Occipital lobe (tissue), 2 donors: ENCODE results near the gene IGFBP3. TPM values are rescaled to one million over a fixed set of nuclear protein-coding genes. Genes with fewer than 3 reads are reported as not detected.
A peak's percentile ranks its signal among the peaks of the same experiment; 100 is the strongest.
"Not testable (repeated sequence)": the region's sequence is repeated elsewhere in the genome, so short reads cannot be mapped to it uniquely, and the experiment has no call there.

Experiments used
- DNase-seq: peaks from one replicate; lab custom pipeline; 2025; lab: John Stamatoyannopoulos, UW
- total RNA-seq: library from RNA; depleted of rRNA; stranded (reverse); fragments of >200 nt; gene quantifications from one replicate; pipeline ENCODE4 v1.2.3, GENCODE V29; 2014

Gene IGFBP3
- total RNA-seq, result 4.2 TPM

GRCh38 chr7:45920502-45921380, at the start of gene IGFBP3:
Gene IGFBP3, minus strand, starts transcription at chr7:45921272. Its CDS starts 132 bp downstream, at chr7:45921140.
- DNase-seq, result peak; percentile 37

GRCh38 chr7:45970454-45970853, 49.4 kb upstream of the IGFBP3 start:
- DNase-seq, result no peak

- DNase-seq, result no peak
These were observed 48.9 kb upstream of the IGFBP3 start for GRCh38 chr7:45969940-45970339.

GRCh38 chr7:45968856-45969541, 47.9 kb upstream of the IGFBP3 start:
- no peak for DNase-seq

GRCh38 chr7:45968312-45968711, 47.2 kb upstream of the IGFBP3 start:
- DNase-seq, result no peak

- no peak for DNase-seq
These were observed 46.6 kb upstream of the IGFBP3 start for GRCh38 chr7:45967591-45968157.

- no peak for DNase-seq
These were observed 41.8 kb upstream of the IGFBP3 start for GRCh38 chr7:45962861-45963260.

- no peak for DNase-seq
These were observed 36.6 kb upstream of the IGFBP3 start for GRCh38 chr7:45957721-45958120.

- DNase-seq, result no peak
These were observed 34.2 kb upstream of the IGFBP3 start for GRCh38 chr7:45955286-45955685.

- DNase-seq, result not testable (repeated sequence)
These were observed 32.0 kb upstream of the IGFBP3 start for GRCh38 chr7:45953055-45953454.

GRCh38 chr7:45944058-45944457, 23.0 kb upstream of the IGFBP3 start:
- DNase-seq, result no peak

- DNase-seq, result no peak
These were observed 19.9 kb upstream of the IGFBP3 start for GRCh38 chr7:45940939-45941338.

GRCh38 chr7:45940237-45940781, 19.2 kb upstream of the IGFBP3 start:
- not testable (repeated sequence) for DNase-seq

DNA sequence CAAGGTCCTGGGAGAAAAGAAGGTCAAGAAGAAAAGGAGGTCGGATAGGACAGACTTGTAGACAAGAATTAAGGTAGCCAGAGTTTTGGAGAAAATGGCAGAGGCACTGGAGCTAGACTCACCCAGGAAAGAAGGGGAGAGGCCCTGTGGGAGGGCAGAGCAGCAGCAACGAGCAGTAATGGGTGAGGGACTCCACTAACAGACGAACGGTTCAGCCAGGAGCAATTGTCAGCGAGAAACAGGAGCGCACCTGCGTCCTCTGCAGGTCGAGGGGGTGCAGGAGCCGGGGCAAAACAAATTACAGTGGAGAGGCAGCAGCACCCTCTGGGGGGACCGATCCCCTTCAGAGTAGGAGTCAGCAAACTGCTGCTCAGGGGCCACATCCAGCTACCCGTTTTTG, 18.5 kb upstream of the IGFBP3 start:
- DNase-seq, result no peak

DNA sequence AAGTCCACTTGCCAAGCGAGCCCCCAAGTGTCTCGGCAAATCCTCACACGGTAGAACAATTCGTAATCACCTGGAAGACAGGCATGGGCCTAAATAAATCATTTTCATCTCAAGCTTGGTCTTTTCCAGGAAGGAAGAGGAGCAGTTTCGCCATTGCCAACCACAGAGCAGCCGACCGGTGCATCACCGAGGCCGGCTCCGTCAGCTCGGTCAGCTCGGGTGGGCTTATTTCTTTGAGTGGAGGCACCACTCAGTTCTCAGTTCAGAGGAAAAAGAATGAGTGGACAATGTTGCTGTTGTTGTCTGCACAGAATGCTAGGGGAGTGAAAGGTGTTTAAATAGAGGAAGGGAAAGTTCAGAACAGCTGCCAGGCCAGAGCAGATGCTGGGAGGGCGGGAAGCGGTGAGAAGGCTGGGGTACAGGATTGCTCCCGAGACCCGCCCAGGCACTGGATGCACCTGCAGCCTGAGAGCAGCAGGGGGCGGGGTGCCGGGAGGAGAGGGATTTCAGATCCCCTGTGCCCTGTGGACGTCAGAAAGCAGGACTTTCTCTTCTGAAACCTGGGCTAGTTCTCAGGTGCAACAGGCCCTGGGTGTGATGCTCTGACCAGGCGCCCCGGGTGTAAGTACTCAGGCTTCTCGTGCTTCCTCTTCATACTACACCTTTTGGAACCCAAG, 17.7 kb upstream of the IGFBP3 start:
- DNase-seq, result no peak

DNA sequence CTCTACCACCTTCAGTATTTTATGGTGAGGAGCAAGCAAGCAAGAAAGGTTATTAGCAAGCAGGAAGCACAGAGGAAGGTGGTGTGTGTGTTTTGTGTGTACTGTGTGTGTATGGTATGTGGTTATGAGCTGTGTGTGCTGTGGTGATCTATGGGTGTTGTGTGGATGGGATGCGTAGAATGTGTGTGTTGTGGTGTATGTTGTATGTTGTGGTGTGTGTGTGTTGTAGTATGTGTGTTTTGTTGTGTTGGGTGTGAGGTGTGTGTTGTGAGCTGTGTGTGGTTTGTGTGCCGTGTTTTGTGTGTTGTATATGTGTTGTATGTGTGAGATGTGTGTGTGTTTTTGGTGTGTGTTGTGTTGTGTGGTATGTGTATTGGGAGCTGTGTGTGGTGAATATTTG, 16.8 kb upstream of the IGFBP3 start:
- no peak for DNase-seq

DNA sequence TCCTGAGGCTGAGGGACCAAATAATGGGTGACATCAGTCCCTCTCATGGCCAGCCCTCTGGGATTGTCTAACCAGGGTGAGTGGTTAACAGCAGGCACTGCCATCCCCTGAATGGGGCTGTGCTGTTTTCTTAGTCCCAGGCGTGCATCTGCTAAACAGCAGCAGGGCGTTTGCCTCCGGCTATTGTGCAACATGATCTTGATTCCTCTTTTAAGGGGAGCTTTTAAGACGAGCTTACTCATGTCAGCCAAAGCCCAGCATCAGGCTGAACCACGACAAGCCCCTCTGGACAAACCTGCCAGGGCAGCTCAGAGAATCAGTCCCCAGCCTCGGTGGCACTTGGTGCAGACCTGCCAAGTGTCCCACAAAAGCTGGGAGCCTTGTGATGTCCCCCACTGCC, 16.2 kb upstream of the IGFBP3 start:
- DNase-seq, result no peak

DNA sequence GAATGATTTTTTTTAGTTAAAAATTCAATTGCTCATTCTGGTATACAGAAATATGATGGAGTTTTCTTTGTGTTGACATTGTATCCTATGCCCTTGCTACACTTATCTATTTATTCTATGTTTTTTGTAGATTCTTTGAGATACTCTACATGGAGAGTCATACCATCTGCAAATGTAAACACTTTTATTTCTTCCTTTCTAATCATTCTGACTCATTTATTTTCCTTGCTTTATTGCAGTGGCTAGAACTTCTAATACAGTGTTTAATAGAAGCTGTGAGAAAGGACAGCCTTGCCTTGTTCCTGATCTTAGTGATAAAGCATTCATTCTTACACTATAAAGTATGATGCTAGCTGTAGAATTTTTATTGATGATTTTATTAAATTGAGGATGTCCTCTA, 9.9 kb upstream of the IGFBP3 start:
- DNase-seq, result no peak

DNA sequence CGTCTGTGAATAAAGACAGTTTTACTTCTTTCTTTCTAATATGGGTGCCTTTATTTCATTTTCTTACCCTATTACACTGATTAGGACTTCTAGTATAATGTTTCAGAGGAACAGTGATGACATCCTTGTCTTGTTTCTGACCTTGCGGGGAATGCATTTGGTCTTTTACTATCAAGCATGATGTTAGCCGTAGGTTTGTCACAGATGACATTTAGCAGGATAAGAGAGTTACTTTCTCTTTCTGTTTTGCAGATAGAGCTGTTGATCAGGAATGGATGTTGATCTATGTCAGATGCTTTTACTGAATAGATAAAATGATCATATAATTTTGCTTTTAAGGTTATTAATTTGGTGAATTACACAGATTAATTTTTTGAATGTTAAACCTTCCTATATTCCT, 6.6 kb upstream of the IGFBP3 start:
- no peak for DNase-seq

DNA sequence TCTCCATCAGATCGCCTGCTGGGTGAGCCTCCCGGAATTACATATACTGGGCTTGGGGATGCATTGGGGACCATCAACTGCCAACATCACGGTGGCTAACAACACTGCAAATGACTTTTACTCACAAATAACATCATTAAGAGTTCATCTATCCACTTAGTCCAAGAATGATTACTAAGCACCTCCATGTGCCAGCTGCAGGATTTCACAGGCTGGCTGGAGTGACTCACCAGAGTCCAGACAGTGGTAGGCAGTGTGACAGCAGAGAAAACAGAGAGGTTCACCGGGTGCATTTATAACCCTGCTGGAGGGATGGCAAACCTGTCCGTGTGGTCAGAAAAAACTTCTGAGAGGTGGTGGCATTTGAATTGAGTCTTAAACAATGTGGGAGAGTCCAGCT, 3.2 kb upstream of the IGFBP3 start:
- DNase-seq, result no peak

DNA sequence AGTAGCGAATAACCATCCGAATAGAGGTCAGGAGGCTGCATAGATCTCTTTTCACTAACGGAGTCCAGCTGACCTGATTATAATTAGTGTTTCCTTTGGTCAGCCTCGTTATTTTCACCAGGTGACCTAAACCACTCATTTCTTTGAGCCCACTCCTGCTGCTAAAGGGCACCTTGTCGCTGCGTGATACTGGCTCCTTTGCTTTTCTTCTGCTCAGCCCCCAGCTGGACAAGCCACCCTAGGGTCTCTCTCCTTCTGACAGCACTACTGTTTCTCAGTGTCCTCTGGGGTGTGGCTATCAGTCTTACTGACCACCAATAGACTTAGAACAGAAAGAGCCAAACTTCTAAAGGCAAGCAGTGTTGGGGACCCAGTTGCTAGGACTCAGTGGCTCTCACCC, 2.7 kb upstream of the IGFBP3 start:
- no peak for DNase-seq

DNA sequence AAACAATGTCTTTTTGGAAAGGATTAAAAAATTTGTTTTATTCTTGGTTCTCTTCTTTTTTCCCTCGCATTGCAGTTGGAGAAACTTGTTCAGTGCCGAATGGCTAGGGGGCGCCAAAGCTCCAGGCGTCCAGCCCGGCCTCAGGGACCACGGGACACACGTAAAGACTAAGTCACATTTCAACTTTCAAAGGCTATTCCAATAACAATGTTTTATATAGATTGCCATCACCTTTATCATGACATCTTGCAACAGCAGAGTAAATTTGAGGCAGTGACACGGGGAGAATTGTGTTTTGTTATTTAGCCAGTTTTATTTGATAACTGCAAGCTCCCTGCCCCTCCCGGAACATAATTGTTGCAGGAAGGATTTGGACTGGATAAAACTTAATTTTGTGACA, 2.2 kb upstream of the IGFBP3 start:
- DNase-seq, result peak; percentile 35
